HG03064 (cell line): ENCODE measurements around the gene CTTNBP2NL.
"Not testable (repeated sequence)": the region's sequence is repeated elsewhere in the genome, so short reads cannot be mapped to it uniquely, and the experiment has no call there.

Experiments used
- ATAC-seq: cut with Tn5 transposase; IDR thresholded peaks from one replicate; pipeline ENCODE4 v1.9.1; 2021; ENCODE audit warnings: low read depth; ENCODE audit not compliant: unreplicated experiment

Gene CTTNBP2NL

DNA sequence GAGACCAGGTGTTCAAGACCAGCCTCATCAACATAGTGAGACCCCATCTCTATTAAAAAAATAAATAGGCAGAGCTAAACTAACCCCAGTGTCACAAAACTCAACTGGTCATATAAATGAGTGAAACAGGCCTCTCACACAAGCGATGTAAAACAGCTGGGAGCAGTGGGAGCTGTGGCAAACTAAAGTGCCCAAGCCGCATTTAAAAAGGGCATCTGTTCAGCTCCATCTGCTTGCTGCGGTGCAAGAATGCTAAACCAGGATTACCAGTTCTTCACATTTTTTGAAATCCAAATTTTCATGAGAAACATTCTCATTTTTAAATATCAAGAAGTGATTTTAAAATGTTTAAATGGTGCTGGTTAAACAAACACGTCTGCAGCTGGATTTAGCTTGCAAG, 62.7 kb downstream of the CTTNBP2NL start:
- no peak for ATAC-seq

- ATAC-seq, result no peak
Observed at GRCh38 chr1:112460615-112461014, 64.6 kb downstream of the CTTNBP2NL start.

GRCh38 chr1:112461200-112461871, 65.3 kb downstream of the CTTNBP2NL start:
- ATAC-seq, result no peak

- ATAC-seq, result no peak
Observed at GRCh38 chr1:112462953-112463279, 66.9 kb downstream of the CTTNBP2NL start.

DNA sequence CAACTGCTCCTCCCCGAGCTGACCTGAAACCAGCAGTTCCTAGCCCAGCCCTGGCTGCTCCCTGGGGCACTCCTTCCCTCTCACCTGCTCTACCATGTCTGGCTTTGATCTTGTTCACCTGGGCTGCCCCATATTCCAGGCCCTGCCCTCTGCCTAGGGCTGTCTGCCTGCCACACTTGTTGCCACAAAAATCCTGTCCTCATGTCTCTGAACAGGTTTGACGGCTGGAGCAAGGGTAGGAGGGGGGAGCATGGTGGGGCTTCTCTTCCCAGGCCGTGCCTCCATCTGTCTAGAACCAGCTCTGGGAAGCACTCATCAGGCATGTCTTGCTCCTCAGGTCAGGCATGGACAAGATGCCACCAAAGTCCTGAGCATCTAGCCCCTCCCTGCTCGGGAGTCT, 68.5 kb downstream of the CTTNBP2NL start:
- ATAC-seq, result no peak

DNA sequence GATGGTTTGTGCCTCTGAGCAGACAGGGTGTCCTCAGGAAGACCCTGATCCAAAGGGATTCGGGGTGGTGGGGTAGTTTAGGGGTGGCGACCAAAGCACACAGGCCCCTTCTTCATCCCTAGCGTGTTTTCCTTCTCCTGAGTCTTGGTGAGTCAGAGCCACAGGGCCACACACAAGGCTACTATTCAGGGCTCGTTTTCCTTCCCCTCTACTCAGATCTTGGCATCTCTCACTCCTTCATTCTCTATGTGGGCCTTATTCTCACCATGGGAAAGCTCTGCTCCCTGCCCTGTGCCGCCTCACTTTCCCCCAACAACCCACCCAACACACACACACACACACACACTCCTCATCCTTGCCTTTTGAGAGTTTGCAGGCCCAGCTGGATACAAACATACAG, 69.1 kb downstream of the CTTNBP2NL start:
- no peak for ATAC-seq

DNA sequence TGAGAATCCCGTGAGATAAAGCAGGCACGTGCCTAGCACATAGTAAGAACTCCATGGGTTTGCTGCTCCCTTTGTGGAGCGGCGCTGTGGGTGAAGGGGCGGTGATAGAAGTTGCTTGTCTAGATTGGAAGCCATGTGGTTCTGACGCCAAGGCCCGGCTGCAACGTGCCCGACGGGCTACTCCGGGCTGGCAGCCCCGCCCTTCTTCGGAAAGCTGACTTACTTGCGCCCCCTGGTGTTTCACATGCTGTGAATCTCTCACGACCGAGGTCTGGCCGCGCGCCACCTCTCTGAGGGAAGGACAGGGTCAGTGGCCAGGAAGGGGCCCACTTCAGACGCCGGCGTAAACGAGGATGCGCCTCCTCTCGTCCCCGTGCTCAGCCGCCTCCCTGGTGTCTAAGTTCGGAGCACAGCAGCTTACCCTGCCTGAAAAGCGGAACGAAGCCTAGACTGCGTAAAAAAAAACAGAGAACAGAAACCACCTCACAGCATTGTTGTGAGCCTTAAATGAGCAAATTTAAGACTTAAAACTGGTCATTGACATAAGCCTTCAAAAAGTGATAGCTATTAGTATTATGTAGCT, 70.2 kb downstream of the CTTNBP2NL start:
- ATAC-seq, result peak; percentile 98

DNA sequence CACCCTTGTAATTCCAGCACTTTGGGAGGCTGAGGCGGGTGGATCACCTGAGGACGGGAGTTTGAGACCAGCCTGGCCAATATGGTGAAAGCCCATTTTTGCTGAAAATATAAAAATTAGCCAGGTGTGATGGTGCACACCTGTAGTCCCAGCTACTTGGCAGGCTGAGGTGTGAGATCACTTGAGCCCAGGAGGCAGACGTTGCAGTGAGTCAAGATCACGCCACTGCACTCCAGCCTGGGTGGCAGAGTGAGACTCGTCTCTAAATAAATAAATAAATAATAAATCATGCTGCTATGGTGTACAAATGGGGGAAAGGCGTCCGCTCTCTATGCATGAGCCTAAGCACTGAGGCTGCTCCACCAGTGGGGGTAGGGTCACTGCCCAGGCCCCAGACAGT, 74.3 kb downstream of the CTTNBP2NL start:
- ATAC-seq, result not testable (repeated sequence)

DNA sequence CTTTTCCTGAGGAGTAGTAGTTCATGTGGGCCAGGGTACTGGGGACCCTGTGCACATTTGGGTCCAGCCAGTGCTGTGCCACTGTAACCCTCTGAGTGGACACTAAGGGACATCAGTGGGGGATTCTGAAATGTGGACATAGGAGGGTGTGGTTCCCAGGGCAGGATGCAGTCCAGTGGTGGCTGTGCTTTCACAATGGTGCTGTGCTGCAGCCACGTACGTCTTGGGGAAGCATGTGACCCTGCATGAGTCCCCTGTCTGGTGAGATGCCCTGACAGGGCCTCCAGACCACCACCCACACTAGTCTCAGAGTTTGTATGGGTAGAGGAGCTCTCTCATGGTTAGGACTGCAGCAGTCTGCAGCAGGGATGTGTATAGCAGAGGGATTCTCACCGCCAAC, 75.0 kb downstream of the CTTNBP2NL start:
- ATAC-seq, result no peak

GRCh38 chr1:112472142-112472541, 76.1 kb downstream of the CTTNBP2NL start:
- ATAC-seq, result no peak

- ATAC-seq, result no peak
Observed at GRCh38 chr1:112477550-112477949, 81.5 kb downstream of the CTTNBP2NL start.

DNA sequence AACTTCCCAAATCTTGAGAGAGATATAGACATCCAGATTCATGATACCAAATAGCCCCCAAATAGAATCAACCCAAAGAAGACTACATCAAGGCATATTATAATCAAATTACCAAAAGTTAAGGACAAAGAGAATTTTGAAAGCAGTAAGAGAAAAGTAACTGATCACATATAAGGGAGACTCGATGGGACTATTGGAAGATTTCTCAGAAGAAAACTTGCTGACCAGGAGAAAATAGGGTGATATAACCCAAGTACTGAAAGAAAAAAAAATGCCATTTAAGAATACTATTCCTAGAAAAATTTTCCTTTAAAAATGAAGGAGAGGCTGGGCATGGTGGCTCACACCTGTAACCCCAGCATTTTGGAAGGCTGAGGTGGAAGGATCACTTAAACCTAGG, 82.3 kb downstream of the CTTNBP2NL start:
- no peak for ATAC-seq

GRCh38 chr1:112486063-112486462, 90.0 kb downstream of the CTTNBP2NL start:
- not testable (repeated sequence) for ATAC-seq

DNA sequence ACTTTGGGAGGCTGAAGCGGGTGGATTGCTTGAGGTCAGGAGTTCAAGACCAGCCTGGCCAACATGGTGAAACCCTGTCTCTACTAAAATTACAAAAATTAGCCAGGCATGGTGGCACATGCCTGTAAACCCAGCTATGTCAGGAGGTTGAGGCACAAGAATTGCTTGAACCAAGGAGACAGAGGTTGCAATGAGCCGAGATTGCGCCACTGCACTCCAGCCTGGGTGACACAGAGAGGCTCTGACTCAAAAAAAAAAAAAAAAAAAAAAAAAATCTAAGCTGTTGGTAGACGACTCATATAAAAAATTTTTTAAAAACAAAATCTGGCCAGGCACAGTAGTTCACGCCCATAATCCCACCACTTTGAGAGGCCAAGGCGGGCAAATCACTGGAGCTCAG, 91.7 kb downstream of the CTTNBP2NL start:
- not testable (repeated sequence) for ATAC-seq

- ATAC-seq, result no peak
Observed at GRCh38 chr1:112488141-112488540, 92.1 kb downstream of the CTTNBP2NL start.

DNA sequence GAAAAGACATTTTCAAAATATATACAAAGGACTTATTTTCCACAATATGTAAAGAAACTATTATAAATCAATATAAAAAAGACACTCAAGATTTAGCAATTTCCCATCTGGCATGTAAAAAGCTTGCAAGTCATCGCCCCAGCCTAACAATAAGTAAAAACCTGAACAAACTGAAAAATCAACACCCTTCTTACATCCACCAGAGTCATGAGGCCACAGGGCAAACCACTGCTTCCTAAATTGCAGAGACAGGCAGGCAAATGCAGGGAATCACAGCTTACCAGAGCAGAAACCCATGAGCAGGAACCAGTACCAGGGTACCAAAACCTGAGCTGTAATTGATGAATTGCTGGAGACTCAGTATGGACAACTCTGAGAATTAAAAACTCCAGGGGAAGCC, 96.1 kb downstream of the CTTNBP2NL start:
- ATAC-seq, result no peak

DNA sequence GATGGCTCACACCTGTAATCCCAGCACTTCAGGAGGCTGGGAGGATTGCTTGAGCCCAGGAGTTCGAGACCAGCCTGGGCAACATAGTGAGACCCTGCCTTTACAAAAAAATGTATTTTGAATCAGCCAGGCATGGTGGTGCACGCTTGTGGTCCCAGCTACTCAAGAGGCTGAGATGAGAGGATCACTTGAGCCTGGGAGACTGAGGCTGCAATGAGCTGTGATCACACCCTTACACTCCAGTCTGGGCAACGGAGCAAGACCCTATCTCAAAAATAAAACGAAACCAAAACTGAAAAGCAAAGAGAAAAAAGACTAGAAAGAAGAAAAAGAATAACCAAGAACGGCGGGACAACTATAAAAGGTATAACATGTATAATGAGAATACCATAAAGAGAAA, 97.3 kb downstream of the CTTNBP2NL start:
- ATAC-seq, result no peak

DNA sequence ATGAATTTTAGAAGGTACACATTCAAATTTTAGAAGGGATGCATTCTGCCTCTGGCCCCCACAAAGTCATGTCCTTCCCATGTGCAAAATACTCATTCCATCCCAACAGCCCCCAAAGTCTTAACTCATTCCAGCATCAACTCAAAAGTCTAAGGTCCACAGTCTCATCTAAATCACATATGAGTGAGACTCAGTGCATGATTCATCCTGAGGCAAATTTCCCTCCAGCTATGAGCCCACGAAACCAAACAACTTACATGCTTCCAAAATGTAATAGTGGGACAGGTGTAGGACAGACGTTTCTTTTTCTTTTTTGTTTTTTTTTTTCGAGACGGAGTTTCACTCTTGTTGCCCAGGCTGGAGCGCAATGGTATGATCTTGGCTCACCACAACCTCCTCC, 100.3 kb downstream of the CTTNBP2NL start:
- no peak for ATAC-seq

DNA sequence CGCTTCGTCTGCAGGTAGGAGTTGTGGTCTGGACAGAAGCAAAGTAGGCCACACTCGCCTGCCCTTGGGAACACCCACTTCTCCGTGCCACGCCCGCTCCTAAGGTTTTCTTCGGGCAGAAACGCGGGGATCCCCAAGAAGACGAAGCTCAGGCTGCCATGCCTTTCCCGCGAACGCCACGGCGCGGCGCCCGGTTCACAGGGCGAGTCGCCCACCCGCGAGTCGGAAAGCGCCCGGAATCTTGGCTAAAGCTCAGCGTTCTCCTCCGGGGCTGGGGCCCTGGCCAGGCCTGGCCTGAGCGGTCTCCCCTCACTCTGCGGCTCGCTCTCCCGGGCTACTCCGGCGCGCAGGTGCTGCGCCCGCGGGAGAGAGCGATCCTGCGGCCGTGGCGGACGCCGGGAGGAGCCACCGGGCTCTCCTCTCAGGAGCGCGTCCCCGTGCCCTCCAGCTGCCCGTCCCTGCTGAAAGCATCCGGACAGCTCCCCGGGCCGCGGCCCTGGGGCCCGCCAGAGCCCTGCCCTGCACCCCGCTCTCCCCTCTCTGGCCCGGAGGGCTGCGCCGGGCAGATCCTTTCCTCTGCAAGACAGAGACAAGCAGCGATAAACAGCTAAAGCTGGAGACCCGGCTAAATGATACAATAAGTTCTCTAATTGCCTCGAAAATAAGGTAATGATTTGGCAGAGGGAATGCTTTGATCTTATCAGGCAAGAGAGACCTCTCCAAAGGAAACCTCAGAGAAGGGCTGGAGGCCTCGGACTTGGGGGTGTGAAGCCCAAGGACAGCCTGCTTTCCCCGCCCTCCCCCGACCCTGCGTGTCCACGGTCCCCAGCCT, 106.0 kb downstream of the CTTNBP2NL start:
- ATAC-seq, result no peak

GRCh38 chr1:112502826-112503225, 106.8 kb downstream of the CTTNBP2NL start:
- no peak for ATAC-seq

DNA sequence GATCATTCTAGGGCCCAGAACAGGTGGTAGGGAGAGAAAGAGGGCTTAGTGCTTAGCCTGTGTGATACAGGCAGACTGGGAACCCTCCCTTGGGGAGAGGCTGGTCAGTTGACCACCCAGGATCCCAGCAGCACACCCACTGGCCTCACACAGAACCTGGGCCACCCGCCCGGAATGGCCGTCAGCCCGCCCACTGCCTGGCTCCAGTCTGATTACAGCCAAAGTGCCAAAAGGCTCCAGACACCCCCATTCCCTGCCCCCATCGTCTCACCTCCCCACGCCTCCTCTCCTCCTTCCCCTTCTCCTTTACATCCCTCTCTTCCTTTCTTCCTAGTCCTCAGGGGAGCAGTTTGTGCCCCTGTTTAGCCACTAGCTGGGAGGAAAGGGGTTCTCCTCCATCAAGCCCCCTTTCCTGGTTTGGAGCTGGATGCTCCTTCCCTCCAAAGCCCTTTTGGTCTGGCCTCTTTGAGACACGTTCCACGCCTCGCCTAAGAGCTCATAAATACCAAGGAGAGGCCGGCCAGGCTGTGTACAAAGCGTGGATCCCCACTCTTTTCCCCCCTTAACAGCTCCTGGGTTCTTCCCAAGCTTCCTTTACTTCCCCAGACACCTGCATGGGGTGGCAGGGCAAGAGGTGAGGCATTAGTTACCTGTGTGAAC, 108.1 kb downstream of the CTTNBP2NL start:
- ATAC-seq, result no peak
